Central memory CD4-positive, alpha-beta T cell (primary cell): ENCODE measurements around the gene BRAF.
A peak's percentile ranks its signal among the peaks of the same experiment; 100 is the strongest.
"Not testable (repeated sequence)": the region's sequence is repeated elsewhere in the genome, so short reads cannot be mapped to it uniquely, and the experiment has no call there.

Source experiments
- DNase-seq: peaks from one replicate; pipeline ENCODE4 v3.0.0; 2022
- total RNA-seq, 3 experiments: gene quantifications; one replicate each; lab custom pipeline; 2026; lab: John Stamatoyannopoulos, UW

The BRAF gene
- total RNA-seq: 76.2 to 127 (median 112) reads per million in 3 experiments

DNA sequence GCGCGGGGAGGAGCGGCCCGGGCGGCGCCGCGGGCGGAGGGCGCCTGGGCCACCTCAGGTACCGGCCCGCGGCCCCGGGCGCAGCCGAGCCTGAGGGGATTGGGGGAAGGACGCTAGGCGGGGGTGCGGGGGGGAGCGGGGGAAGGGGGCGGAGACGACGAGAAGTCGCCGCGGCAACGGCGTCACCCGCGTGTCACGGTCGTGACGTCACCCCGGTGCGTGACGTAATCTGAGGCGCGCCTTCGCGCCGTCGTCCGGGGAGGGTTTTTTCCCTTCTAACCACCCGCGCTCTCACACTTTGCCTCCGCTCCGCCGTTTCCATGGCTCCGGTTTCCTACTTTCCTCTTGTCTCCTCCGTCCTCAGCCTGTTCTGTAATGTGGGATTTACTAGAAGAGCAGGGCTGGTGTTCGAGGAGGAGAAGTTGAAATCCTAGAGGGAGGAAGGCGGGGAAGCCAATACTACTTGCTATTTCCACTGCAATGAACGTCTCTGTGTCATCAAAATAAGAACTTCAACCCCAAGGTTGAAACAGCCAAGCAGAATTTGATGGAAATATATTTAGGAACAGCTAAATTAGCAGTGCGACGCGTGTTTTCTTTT lies at the start of gene BRAF:
TSS of gene BRAF (minus strand) at position 109 of the 601 bp plus-strand sequence. CDS start 226 bp downstream, outside the sequence.
- DNase-seq: peak; percentile 93

DNA sequence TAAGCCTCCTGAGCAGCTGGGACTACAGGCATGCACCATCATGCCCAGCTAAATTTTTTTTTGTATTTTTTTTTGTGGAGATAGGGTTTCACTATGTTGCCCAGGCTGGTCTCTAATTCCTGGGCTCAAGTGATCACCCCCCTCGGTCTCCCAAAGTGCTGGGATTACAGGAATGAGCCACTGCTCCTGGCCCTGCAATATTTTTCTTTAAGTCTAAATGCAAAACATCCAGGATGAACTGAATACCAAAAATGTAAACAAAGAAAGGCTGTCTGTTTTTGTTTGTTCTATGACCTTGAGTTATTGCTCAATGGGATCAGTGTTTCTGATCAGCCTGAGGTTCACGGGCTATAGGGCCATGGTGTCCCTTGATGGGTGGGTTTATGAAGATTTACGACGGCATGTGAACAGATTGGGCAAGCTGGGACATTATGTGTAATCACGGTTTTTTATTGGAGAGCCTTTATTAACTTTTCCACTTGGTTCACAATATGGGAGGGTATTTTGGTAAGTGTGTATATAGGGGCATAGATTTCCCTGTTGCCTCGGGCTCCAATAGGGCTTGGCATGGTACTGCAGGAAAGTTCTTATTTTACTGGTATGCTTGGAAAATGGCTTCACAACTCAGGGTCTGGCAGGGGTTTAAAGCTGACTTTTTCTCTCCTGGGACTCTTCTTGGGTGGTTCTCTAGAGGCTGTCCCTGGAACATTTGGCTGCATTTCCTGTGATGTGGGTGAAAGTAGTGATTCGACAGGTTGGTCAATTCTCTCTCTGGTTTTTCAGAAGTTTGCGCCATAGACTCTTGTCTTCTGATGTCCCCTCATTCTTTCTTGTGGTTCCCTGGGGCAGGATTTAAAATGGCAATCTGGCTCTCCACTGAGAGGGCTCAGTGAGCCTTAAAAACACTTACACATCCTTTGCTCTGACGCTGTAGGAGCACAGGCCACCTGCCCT lies 48.4 kb upstream of the BRAF start:
- DNase-seq: no peak

DNA sequence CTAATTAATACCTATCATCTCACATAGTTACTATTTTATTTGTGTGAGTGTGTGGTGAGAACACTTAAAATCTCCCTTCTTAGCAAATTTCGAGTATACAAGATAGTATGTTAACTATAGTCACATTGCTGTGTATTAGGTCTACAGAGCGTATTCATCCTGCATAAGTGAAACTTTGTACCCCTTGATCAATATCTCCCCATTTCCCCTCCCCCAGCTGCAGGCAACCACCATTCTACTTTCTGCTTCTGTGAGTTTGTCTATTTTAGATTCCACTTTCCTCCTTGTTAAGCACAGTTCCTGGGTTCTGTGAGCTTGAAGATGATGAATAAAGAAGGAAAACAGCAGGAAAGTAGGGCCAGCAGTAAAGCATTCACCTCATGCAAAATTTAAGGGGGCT lies 47.6 kb upstream of the BRAF start:
- DNase-seq: no peak

DNA sequence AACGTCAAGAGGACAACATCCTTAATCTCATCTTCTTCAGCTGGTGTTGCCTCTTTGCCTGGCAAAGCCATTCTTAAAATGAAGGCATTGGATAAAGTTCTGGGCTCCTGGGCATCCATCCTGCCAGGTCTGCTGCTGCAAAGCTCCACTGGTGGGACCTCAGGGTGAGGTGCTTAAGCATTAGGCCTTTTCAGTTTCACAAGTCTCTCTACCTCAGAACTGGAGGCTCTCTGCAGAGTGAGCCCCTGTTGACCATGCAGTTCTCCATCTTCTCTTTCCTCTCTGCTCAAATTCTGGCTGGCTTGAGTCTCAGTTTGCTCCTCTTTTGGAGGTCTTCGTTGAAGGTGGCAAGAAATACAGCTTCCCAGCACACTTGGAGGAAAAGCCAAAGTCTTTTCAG lies 42.7 kb upstream of the BRAF start:
- no peak for DNase-seq

DNA sequence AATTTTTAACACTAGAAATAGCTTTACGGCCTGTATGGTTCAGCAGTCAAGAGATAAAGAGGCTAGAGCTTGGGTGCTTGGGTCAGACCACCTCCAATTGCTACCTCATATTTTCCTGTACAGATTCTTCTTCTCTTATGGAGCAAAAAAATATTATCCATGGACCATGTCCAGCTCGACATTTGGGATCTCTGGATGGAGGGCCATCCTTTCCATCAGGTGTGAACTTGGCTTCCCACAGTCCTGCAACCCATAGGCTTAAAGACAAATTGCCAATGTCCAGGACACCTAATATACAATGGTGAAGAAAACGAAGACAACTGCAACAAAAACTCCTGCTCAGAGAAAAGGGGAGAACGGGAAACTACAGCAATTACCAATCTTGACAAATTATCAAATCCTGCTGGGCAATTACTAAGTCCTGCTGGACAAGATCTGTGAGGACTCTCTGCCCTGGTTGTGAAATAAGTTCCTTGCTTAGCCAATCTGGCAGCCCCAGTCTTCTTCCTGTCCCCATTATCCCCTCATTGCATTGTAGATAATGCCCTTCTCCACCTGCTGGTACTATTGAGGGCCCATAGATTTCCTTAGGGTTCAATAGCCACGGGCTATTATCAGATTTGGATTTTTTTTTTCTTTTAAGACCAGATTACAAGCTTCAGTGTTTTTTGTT lies 42.0 kb upstream of the BRAF start:
- DNase-seq: no peak

DNA sequence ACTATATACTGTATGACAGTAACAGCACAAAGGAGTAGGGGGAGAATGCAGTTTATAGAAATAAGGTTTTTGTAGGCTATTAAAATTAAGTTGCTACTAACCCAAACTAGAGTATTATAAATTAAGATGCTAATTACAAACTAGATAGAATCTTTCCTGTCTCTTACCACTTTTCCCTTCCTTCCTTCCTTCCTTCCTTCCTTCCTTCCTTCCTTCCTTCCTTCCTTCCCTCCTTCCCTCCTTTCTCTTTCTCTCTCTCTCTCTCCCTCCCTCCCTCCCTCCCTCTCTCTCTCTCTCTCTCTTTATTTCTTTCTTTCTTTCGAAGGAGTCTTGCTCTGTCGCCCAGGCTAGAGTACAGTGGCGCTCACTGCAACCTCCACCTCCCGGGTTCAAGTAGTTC lies 36.4 kb upstream of the BRAF start:
- no peak for DNase-seq

DNA sequence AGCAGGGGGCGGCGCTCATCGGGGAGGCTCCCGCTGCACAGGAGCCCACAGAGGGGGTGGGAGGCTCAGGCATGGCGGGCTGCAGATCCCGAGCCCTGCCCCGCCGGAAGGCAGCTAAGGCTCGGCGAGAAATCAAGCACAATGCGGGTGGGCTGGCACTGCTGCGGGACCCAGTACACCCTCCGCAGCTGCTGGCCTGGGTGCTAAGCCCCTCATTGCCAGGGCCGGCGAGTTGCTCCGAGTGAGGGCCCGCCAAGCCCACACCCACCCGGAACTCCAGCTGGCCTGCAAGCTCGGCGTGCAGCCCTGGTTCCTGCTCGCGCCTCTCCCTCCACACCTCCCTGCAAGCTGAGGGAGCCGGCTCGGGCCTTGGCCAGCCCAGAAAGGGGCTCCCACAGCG lies 32.3 kb upstream of the BRAF start:
- DNase-seq: not testable (repeated sequence)

DNA sequence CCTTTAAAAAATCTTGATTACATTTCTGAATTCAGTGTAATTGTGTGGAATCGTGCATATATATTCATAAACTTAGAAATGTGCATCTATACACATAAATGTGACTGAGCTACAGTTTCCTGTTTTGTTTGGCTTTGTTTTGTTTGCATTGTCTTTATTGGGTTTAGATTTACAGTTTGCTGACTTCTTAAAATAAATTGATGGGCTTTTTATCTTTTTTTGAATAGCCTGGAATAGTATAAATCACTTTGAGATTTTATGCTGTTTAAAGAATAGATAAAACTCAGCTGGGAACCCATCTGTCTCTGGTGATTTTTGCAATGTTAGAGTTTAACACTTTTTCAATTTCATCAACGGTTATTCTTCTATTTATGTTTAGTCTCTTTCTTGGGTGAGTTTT lies 21.2 kb upstream of the BRAF start:
- no peak for DNase-seq

DNA sequence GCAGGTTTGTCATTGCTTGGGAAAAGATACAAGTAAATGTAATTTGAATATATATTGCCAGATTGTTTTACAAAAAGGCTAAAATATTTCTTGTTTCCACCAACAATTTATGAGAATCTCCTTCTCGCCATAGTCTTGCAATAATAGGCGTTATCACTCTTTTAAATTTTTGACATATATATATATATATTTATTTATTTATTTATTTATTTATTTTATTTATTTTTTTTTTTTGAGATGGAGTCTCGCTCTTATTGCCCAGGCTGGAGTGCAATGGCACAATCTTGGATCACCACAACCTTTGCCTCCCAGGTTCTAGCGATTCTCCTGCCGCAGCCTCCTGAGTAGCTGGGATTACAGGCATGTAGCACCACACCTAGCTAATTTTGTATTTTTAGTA lies 17.5 kb upstream of the BRAF start:
- DNase-seq: not testable (repeated sequence)

DNA sequence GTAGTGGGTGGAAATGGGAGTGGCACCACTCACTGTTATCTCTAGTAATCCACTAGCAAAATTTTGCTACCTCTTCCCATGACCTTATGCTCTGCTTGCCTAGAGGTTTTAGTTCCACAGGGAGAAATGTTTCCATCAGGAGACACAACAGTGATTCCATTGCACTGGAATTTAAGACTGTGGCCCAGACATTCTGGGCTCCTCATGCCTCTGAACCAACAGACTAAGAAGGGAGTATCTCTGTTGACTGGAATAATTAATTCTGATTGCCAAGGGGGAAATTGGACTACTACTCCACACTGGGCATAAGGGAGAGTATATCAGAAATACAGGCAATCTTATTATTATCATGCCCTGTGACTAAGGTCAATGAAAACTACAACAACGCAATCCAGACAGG lies 16.2 kb upstream of the BRAF start:
- no peak for DNase-seq

DNA sequence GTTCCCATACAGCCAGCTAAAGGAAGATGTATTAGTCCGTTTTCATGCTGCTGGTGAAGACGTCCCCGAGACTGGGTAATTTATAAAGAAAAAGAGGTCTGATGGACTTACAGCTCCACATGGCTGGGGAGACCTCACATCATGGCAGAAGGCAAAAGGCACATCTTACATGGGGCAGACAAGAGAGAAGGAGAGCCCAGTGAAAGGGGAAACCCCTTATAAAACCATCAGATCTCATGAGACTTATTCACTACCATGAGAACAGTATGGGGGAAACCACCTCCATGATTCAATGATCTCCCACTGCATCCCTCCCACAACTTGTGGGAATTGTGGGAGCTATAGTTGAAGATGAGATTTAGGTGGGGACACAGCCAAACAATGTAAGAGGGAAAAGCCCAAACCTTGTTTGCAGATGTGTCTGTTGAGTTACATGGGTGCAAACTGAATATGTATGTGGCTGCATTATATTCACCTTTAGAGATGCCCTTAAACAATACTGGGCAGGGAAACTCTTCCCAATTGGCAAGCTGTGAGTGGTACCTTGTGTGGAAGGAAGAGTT lies 13.1 kb upstream of the BRAF start:
- DNase-seq: no peak

DNA sequence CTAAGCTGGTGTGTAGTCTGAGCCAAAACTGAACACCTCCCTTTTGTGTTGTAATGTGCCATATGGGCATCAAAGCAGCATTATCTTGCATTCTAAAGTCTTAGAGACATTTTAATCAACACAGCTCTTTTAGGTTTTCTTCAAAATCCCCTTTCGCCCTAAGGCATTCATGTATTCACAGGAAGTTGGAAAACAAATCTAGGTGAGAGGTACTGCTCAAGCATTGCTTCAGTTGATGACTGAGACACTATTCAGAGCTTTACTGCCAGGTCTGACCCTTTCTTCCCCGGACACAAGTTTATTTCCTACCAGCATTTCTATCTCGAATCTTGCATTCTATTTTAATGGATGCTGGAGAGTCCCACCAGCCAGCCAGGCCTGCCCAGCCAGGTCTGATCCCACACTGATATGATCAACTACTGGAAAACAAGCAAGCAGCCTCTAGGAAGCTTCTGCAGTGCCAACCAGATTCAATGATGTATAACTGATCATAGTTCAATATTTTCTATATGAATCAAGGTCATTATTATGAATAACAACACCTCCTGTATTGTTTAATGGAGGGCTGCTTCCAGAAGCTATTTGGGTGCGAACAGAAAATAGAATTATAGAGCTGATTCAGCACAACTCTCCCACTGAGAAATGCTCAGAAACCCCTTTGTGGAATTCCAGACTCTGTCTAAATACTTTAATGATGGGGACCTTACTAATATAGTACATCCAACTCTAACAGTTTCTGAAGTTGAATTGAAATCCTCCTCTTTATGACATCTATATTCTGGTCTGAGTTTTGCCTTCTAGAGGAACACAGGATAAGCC lies 4.0 kb upstream of the BRAF start:
- DNase-seq: no peak

DNA sequence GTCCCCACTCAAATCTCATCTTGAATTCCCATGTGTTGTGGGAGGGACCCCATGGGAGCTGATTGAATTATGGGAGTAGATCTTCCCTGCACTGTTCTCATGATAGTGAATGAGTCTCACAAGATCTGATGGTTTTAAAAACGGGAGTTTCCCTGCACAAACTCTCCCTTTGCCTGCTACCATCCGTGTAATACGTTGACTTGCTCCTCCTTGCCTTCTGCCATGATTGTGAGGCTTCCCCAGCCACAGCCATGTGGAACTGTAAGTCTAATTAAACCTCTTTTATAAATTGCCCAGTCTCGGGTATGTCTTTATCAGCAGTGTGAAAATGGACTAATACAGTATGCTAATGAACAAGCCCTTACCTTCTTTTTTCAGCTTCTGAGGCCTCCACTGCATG lies 3.2 kb upstream of the BRAF start:
- not testable (repeated sequence) for DNase-seq

DNA sequence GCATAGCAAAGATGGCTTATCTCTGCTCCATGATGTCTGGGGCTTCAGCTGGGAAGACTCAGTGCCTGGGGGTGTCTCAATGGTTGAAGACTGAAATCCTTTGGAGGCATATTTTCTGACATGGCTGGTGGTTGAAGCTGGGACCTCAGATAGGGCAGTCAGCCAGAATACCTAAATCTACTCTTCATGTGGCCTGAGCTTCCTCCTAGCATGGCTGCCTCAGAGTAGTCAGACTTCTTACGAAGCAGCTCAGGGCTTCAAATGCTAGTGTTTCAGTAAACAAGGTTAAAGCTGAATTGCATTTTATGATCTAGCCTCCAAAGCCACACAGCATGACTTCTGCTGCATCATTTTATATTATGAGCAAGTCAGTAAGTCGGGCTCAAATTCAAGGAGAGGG lies 2.6 kb upstream of the BRAF start:
- DNase-seq: no peak

DNA sequence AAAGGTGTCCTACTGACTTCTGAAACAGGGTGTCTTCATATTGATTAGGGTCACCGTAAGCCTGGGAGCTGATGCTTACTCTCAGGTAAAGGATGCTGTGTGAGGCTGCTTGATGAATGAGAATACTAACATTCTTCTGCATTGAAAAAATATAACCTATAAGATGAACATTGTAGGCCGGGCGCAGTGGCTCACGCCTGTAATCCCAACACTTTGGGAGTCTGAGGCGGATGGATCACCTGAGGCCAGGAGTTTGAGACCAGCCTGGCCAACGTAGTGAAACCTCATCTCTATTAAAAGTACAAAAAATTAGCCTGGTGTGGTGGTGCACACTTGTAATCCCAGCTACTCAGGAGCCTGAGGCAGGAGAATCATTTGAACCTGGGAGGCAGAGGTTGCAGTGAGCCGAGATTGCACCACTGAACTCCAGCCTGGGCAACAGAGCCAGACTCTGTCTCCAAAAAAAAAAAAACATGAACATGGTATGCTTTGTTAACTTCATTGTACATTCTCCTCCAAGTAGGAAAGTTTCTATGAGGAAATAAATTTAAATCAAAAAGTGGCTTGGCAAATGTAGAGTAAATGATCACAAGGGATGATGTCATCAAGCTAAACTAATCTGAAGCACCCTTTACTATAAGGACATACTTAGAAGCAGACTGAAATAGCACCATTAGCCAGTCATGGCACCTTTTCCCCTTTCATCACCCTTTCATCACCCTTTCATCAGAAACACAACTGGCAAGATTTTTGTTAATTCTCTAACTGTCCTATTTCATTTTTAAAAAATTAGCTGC lies 1.5 kb upstream of the BRAF start:
- DNase-seq: no peak

DNA sequence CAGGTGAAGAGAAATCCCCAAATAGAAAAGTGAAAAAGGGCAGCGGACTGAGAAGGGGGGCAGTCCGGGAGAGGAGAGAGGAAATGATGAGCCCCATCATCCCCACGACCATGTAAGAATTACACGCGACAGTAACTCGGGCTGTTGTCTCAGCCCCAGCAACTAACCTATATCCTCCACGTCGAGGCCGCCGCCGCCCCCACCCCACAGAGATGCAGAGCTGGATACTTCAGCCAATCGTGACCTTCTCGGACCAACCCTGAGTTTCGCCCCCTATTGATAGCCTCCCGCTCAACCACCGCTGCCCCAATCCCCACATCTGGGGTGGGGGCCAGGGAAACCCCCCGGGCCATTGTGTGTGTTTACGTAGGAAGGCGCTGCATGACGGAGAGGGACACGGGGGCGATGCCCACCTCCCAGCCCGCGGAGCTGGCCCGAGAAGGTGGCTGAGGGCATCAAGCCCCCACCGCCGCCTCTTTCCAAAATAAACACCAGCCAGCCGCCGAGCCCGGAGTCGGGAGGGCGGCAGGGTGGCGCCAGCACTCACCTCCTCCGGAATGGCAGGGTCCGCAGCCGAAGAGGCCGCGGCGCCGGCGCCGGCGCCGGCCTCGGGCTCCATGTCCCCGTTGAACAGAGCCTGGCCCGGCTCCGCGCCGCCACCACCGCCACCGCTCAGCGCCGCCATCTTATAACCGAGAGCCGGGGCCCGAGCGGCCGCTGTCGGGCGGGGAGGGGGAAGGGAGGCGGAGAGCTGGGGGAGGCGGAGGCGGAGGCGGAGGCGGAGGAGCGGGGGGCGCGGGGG lies 509 bp downstream of the BRAF start:
- DNase-seq: peak; percentile 82

DNA sequence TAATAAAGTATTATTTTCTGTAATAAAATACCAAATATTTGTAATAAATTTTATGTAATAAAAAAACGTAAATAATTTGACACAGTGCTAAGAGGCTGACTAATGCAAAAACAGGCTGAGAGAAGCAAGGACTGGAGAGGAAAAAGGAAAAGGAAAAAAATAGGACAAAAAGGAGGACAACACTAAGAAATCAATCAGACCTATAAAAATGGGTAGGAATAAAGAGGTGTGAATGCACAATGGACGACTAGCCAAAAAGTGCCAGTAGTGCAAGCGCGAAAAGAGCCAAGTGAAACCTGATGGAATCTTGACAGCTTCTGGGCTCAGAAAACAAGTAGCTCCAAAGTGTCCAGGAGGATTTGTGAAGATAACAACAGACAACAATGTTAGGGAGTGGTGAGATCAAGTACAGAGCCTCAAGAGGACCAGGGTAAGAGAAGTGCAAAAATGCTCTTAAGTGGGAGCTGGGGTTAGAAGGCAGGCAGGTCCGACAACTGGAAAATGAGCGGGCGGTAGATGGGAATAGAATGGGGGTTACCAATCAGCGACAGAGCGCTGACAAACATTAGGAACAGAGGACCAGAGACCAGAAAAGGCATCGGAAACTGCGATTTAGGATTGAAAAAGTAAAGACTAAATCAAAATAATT lies 1.2 kb downstream of the BRAF start:
- no peak for DNase-seq

DNA sequence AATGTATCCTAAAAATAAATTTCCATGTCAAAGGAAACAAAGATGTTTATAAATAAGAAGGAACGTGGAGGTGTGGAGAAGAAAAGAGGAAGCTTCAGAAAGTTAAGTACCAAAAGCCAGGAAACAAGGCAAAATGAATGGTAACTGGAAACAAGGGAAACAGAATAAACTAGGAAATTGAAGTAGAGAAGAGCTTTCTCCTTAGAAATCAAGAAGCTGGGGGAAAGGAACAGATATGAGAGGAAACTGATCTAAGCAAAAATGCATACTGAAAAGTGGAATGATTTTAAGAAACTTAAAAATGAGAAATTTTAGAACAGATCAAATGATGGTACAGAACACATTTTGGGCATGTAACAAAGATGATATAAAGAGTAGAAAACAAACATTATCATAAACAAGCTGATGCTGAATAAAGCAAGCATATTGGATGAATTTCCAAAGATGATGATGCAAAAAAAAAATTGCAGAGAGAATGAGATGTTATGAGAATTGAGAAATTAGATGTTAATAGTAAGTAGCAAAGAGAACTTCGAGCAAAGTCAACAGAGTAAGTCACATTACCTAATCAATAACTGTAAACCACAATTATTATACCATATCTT lies 1.9 kb downstream of the BRAF start:
- DNase-seq: no peak

DNA sequence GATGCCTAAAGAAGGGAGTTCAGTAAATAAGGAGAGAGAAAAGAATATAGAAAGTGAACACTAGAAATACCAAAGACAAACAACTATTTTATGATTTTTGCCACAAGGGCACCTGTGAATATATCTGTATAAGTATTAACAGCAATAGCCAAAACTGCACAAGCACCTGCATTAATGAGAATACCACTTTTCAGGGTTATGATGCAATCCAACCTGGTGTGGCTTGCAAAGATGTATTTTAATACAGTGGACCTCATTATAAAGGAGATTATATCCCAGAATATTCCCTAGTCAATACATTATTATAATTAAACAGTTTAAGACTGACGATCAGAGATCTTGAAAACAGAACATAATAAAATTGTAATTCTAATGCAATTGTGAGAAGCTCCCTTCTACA lies 4.0 kb downstream of the BRAF start:
- DNase-seq: no peak

DNA sequence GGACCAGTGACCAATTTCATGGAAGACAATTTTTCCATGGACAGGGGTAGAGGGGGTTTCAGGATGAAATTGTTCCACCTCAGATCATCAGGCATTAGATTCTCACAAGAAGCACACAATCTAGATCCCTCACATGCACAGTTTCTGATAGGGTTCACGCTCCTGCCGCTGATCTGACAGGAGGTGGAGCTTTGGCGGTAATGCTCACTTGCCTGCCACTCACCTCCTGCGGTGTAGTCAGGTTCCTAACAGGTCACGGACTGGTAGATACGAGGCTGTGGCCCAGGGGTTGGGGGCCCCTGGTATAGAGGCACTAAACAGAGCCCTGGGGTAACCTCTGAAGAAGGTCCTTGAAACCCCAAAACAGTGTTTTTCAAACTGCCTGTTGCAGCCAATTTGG lies 6.5 kb downstream of the BRAF start:
- no peak for DNase-seq
